Gastrocnemius medialis (tissue), 4 donors: ENCODE measurements around the gene PRKCZ. TPM values are rescaled to one million over a fixed set of nuclear protein-coding genes. Genes with fewer than 3 reads are reported as not detected.

ENCODE experiments used
- ATAC-seq, 2 donors: fragments of 150-250 bp; one replicate each; pipeline ENCODE4 v1.9.1; 2016
- DNase-seq, 2 donors: peaks; one replicate each; pipeline ENCODE4 v3.0.0-alpha.2; 2019
- H3K27ac ChIP-seq, 4 donors: fragments of 200-600 bp; sonication (generic); 1 replicate in 1 of 4; 2 replicates in 3 of 4; pipeline ENCODE4 v1.5.1; 2016 to 2018; ENCODE audit warnings: mild to moderate bottlenecking in 2 of 4, moderate library complexity in 1 of 4
- H3K27me3 ChIP-seq, 3 donors: fragments of 200-600 bp; sonication (generic) in 2 of 3; 1 replicate in 1 of 3; 2 replicates in 2 of 3; pipeline versions ENCODE4 v1.5.1 to v1.6.0; 2016 to 2019; ENCODE audit warnings: mild to moderate bottlenecking in 1 of 3, moderate library complexity in 1 of 3
- H3K36me3 ChIP-seq, 2 donors: fragments of 200-600 bp; sonication (generic) in 1 of 2; one replicate each; pipeline ENCODE4 v1.5.1; 2017 to 2018
- H3K4me1 ChIP-seq, 2 donors: fragments of 200-600 bp; sonication (generic) in 1 of 2; one replicate each; pipeline ENCODE4 v1.5.1; 2016 to 2017; ENCODE audit warnings: mild to moderate bottlenecking in 2 of 2
- H3K4me3 ChIP-seq, 4 donors: fragments of 200-600 bp; sonication (generic) in 3 of 4; 1 replicate in 1 of 4; 2 replicates in 3 of 4; pipeline ENCODE4 v1.5.1; 2016 to 2019; ENCODE audit warnings: mild to moderate bottlenecking in 2 of 4
- H3K9me3 ChIP-seq, 3 donors: fragments of 200-600 bp; sonication (generic) in 2 of 3; 1 replicate in 1 of 3; 2 replicates in 2 of 3; pipeline ENCODE4 v1.5.1; 2016 to 2019
- CTCF ChIP-seq, 5 experiments: fragments of 450-650 bp in 3 of 5; fragments of 200-600 bp in 2 of 5; sonication (generic) in 2 of 5; IDR thresholded peaks in 4 of 5; conservative IDR thresholded peaks in 1 of 5; 1 replicate in 4 of 5; 2 replicates in 1 of 5; pipeline ENCODE4 v1.5.1; 2016 to 2019; ENCODE audit warnings: antibody characterized with exemption in 5 of 5, mild to moderate bottlenecking in 3 of 5, moderate library complexity in 3 of 5
- POLR2A ChIP-seq, 2 donors: fragments of 450-650 bp; IDR thresholded peaks; one replicate each; pipeline ENCODE4 v1.6.1; 2017; ENCODE audit warnings: antibody characterized with exemption in 2 of 2, mild to moderate bottlenecking in 2 of 2, moderate library complexity in 2 of 2
- in situ Hi-C, 4 donors: fragments of 200-750 bp; cut with MboI; loops; one replicate each; pipeline versions ENCODE4 v1.15.0 to v1.8.0; 2017; ENCODE audit warnings: low sequenced_read_pairs in 4 of 4
- intact Hi-C: fragments of 100-400 bp; cut with DNase I; formaldehyde crosslinking; loops from one replicate; pipeline ENCODE4 v1.15.1; 2023; ENCODE audit warnings: low total_unique reads
- total RNA-seq, 4 donors: library from RNA; depleted of rRNA; stranded (reverse); fragments of >200 nt; gene quantifications; one replicate each; pipeline versions ENCODE4 v1.1.0 to v1.2.3, GENCODE V29; 2016

Gene PRKCZ
- total RNA-seq, 4 donors from 2014 or later: 0.16 to 0.87 TPM; not detected in 2

- Histone ChIP-seq H3K27me3 (peaks cover 53 to 61% (median 56%) of the 10 kb centered on the region in 3 donors), H3K4me1 (no peaks in the 10 kb centered on the region), H3K9me3 (no peaks in the 10 kb centered on the region), H3K4me3 (no peak overlapping the region), H3K27ac (no peak overlapping the region), H3K36me3 (no peaks in the 10 kb centered on the region)
- ATAC-seq (no peak), DNase-seq (no peak)
- in situ Hi-C loops: no loop called here
- intact Hi-C loops: no loop called here
- TF ChIP-seq CTCF (IDR thresholded peaks at IDR 0.05 in 4 of 5, conservative IDR thresholded peaks at IDR 0.05 in 1 of 5) (no peak), POLR2A (IDR thresholded peaks at IDR 0.05) (no peak)
Observed at GRCh38 chr1:2019571-2020309, 30.5 kb upstream of the PRKCZ start.

GRCh38 chr1:2020310-2020655 lies 29.9 kb upstream of the PRKCZ start:
- TF ChIP-seq CTCF (IDR thresholded peaks at IDR 0.05 in 4 of 5, conservative IDR thresholded peaks at IDR 0.05 in 1 of 5): no peak
- TF ChIP-seq POLR2A (IDR thresholded peaks at IDR 0.05): no peak

GRCh38 chr1:2021550-2021949 lies 28.7 kb upstream of the PRKCZ start:
- Histone ChIP-seq H3K27ac (no peak overlapping the region), H3K27me3 (peaks cover 43 to 53% (median 44%) of the 10 kb centered on the region in 3 donors), H3K4me1 (peaks cover 5 to 12% of the 10 kb centered on the region in 2 donors), H3K4me3 (no peak overlapping the region), H3K9me3 (no peaks in the 10 kb centered on the region), H3K36me3 (no peaks in the 10 kb centered on the region)
- no peak for DNase-seq
- TF ChIP-seq POLR2A (IDR thresholded peaks at IDR 0.05) (no peak), CTCF (IDR thresholded peaks at IDR 0.05 in 4 of 5, conservative IDR thresholded peaks at IDR 0.05 in 1 of 5) (no peak)
- intact Hi-C loops: no loop called here
- no peak for ATAC-seq
- in situ Hi-C loops: no loop called here

More at GRCh38 chr1:2020310-2020655, 29.9 kb upstream of the PRKCZ start:
- DNase-seq (no peak), ATAC-seq (no peak)
- no peaks in the 10 kb centered on the region for H3K36me3 ChIP-seq
- peaks cover 52 to 56% (median 53%) of the 10 kb centered on the region in 3 donors for H3K27me3 ChIP-seq
- H3K27ac ChIP-seq: no peak overlapping the region
- peaks cover 2 to 3% of the 10 kb centered on the region in 2 donors for H3K4me1 ChIP-seq
- H3K9me3 ChIP-seq: no peaks in the 10 kb centered on the region
- intact Hi-C loops (no loop called here), in situ Hi-C loops (no loop called here)
- no peak overlapping the region for H3K4me3 ChIP-seq

GRCh38 chr1:2022063-2022770 lies 28.0 kb upstream of the PRKCZ start:
- intact Hi-C loops: no loop called here
- peaks cover 5 to 12% of the 10 kb centered on the region in 2 donors for H3K4me1 ChIP-seq
- TF ChIP-seq CTCF (IDR thresholded peaks at IDR 0.05 in 4 of 5, conservative IDR thresholded peaks at IDR 0.05 in 1 of 5) (no peak), POLR2A (IDR thresholded peaks at IDR 0.05) (no peak)
- no peak for DNase-seq
- peaks cover 37 to 53% (median 43%) of the 10 kb centered on the region in 3 donors for H3K27me3 ChIP-seq
- H3K27ac ChIP-seq: no peak overlapping the region
- no peaks in the 10 kb centered on the region for H3K36me3 ChIP-seq
- H3K4me3 ChIP-seq: no peak overlapping the region
- H3K9me3 ChIP-seq: no peaks in the 10 kb centered on the region
- in situ Hi-C loops: no loop called here
- ATAC-seq: no peak
